HG02943 (cell line): Measurements from ENCODE around the gene SLPI.

Source experiments
- ATAC-seq: cut with Tn5 transposase; IDR thresholded peaks from one replicate; pipeline ENCODE4 v1.9.1; 2021; ENCODE audit warnings: mild to moderate bottlenecking, low read depth, moderate library complexity; ENCODE audit not compliant: unreplicated experiment

SLPI gene

GRCh38 chr20:45254383-45255262, at the start of gene SLPI:
SLPI (minus strand) TSS chr20:45254564; CDS start chr20:45254543, 21 bp downstream.
- no peak for ATAC-seq

- no peak for ATAC-seq
These were observed 49.5 kb upstream of the SLPI start for GRCh38 chr20:45303586-45304463.

GRCh38 chr20:45301824-45302271, 47.5 kb upstream of the SLPI start:
- ATAC-seq, result no peak

GRCh38 chr20:45300961-45301360, 46.6 kb upstream of the SLPI start:
- no peak for ATAC-seq

- ATAC-seq, result no peak
These were observed 45.4 kb upstream of the SLPI start for GRCh38 chr20:45299786-45300185.

GRCh38 chr20:45297786-45298497, 43.6 kb upstream of the SLPI start:
- ATAC-seq, result no peak

GRCh38 chr20:45294659-45295058, 40.3 kb upstream of the SLPI start:
- ATAC-seq, result no peak

GRCh38 chr20:45294003-45294368, 39.6 kb upstream of the SLPI start:
- ATAC-seq, result no peak

GRCh38 chr20:45293041-45294002, 39.0 kb upstream of the SLPI start:
- no peak for ATAC-seq

- no peak for ATAC-seq
These were observed 38.0 kb upstream of the SLPI start for GRCh38 chr20:45292343-45292742.

- ATAC-seq, result no peak
These were observed 37.2 kb upstream of the SLPI start for GRCh38 chr20:45291526-45291925.

GRCh38 chr20:45290677-45291355, 36.5 kb upstream of the SLPI start:
- no peak for ATAC-seq

- no peak for ATAC-seq
These were observed 35.7 kb upstream of the SLPI start for GRCh38 chr20:45289942-45290676.

GRCh38 chr20:45288860-45289259, 34.5 kb upstream of the SLPI start:
- no peak for ATAC-seq

GRCh38 chr20:45288376-45288775, 34.0 kb upstream of the SLPI start:
- ATAC-seq, result no peak

- no peak for ATAC-seq
These were observed 29.2 kb upstream of the SLPI start for GRCh38 chr20:45283551-45284057.

- ATAC-seq, result no peak
These were observed 28.6 kb upstream of the SLPI start for GRCh38 chr20:45282700-45283550.
